Activated CD8-positive, alpha-beta T cell treated with anti-CD3 and anti-CD28 coated beads, Interleukin-2, amount 10 ng/mL, durations not matched to agents 7 days and 5 days (primary cell): ENCODE results near the gene PPP1R7. TPM values are rescaled to one million over a fixed set of nuclear protein-coding genes. Genes with fewer than 3 reads are reported as not detected.

Source experiments
- ATAC-seq: fragments of 150-1000 bp; cut with Tn5 transposase; one replicate; pipeline ENCODE4 v1.10.0; 2021; ENCODE audit warnings: moderate library complexity
- CTCF ChIA-PET: fragments of 350-600 bp; sonication (Branson Sonifier 250); formaldehyde crosslinking; loops from one replicate; lab custom pipeline; 2021; ENCODE audit warnings: antibody characterized with exemption; lab: Charles Lee
- POLR2A ChIA-PET: fragments of 350-600 bp; sonication (Branson Sonifier 250); formaldehyde crosslinking; loops from one replicate; lab custom pipeline; 2021; ENCODE audit warnings: antibody characterized with exemption; lab: Charles Lee
- DNase-seq: peaks from one replicate; pipeline ENCODE4 v3.0.0-alpha.2; 2020
- H3K27ac Mint-ChIP-seq: one replicate; pipeline ENCODE4 v1.8.0; 2021; ENCODE audit warnings: mild to moderate bottlenecking, mixed read lengths
- H3K27me3 Mint-ChIP-seq: one replicate; pipeline ENCODE4 v1.8.0; 2021; ENCODE audit warnings: low read depth, mixed read lengths
- H3K36me3 Mint-ChIP-seq: one replicate; pipeline ENCODE4 v1.8.0; 2021; ENCODE audit warnings: low read depth, mixed read lengths
- H3K4me1 Mint-ChIP-seq: one replicate; pipeline ENCODE4 v1.8.0; 2021; ENCODE audit warnings: low read depth, mixed read lengths
- H3K4me3 Mint-ChIP-seq: one replicate; pipeline ENCODE4 v1.8.0; 2021; ENCODE audit warnings: mild to moderate bottlenecking, mixed read lengths
- H3K9me3 Mint-ChIP-seq: one replicate; pipeline ENCODE4 v1.8.0; 2022; ENCODE audit warnings: mixed read lengths; ENCODE audit not compliant: insufficient read depth
- total RNA-seq, 2 experiments: library from RNA; stranded (reverse); gene quantifications; one replicate each; pipeline ENCODE4 v1.2.3, GENCODE V29; 2021

PPP1R7 gene
- total RNA-seq, 2 experiments from 2014 or later, result 90.8 to 97.2 TPM

GRCh38 chr2:241179899-241180298 is 29.6 kb downstream of the PPP1R7 start:
- CTCF ChIA-PET, result no interaction called here
- Mint-ChIP-seq H3K36me3 (peaks cover 32% of the 10 kb centered on the region), H3K4me1 (no peaks in the 10 kb centered on the region), H3K4me3 (no peak overlapping the region), H3K9me3 (no peaks in the 10 kb centered on the region), H3K27me3 (no peaks in the 10 kb centered on the region), H3K27ac (no peak overlapping the region)
- ATAC-seq, result no peak
- POLR2A ChIA-PET, result interaction anchor here (0.6 kb wide), 1 partner anchor 139 kb away, joined by 4 read pairs; no protein-coding TSS in a partner anchor
- no peak for DNase-seq

- no peak overlapping the region for H3K27ac Mint-ChIP-seq
- CTCF ChIA-PET, result no interaction called here
- H3K4me3 Mint-ChIP-seq, result no peak overlapping the region
These were observed 30.2 kb downstream of the PPP1R7 start for GRCh38 chr2:241180495-241180894.

GRCh38 chr2:241182126-241182525 is 31.9 kb downstream of the PPP1R7 start:
- ChIA-PET CTCF (no interaction called here), POLR2A (no interaction called here)
- Mint-ChIP-seq H3K9me3 (no peaks in the 10 kb centered on the region), H3K27me3 (no peaks in the 10 kb centered on the region), H3K4me1 (no peaks in the 10 kb centered on the region), H3K4me3 (no peak overlapping the region), H3K36me3 (peaks cover 19% of the 10 kb centered on the region), H3K27ac (no peak overlapping the region)
- no peak for DNase-seq
- ATAC-seq, result no peak

More at GRCh38 chr2:241180495-241180894, 30.2 kb downstream of the PPP1R7 start:
- DNase-seq (no peak), ATAC-seq (no peak)
- Mint-ChIP-seq H3K4me1 (no peaks in the 10 kb centered on the region), H3K9me3 (no peaks in the 10 kb centered on the region), H3K36me3 (peaks cover 26% of the 10 kb centered on the region), H3K27me3 (no peaks in the 10 kb centered on the region)
- POLR2A ChIA-PET, result no interaction called here

- DNase-seq (no peak), ATAC-seq (no peak)
- Mint-ChIP-seq H3K4me1 (no peaks in the 10 kb centered on the region), H3K4me3 (no peak overlapping the region), H3K9me3 (no peaks in the 10 kb centered on the region), H3K27me3 (no peaks in the 10 kb centered on the region), H3K27ac (no peak overlapping the region), H3K36me3 (peaks cover 18% of the 10 kb centered on the region)
- ChIA-PET POLR2A (no interaction called here), CTCF (no interaction called here)
These were observed 32.4 kb downstream of the PPP1R7 start for GRCh38 chr2:241182531-241183133.

GRCh38 chr2:241183221-241183620 is 33.0 kb downstream of the PPP1R7 start:
- no peak overlapping the region for H3K4me3 Mint-ChIP-seq
- no peak for ATAC-seq
- peaks cover 14% of the 10 kb centered on the region for H3K36me3 Mint-ChIP-seq
- H3K27me3 Mint-ChIP-seq, result no peaks in the 10 kb centered on the region
- DNase-seq, result no peak
- H3K9me3 Mint-ChIP-seq, result no peaks in the 10 kb centered on the region
- no peaks in the 10 kb centered on the region for H3K4me1 Mint-ChIP-seq
- POLR2A ChIA-PET, result no interaction called here
- CTCF ChIA-PET, result no interaction called here
- H3K27ac Mint-ChIP-seq, result no peak overlapping the region

- no peak for ATAC-seq
- CTCF ChIA-PET, result no interaction called here
- Mint-ChIP-seq H3K36me3 (peaks cover 6% of the 10 kb centered on the region), H3K4me3 (no peak overlapping the region), H3K27ac (no peak overlapping the region), H3K4me1 (no peaks in the 10 kb centered on the region), H3K27me3 (no peaks in the 10 kb centered on the region), H3K9me3 (no peaks in the 10 kb centered on the region)
- POLR2A ChIA-PET, result no interaction called here
- no peak for DNase-seq
These were observed 34.6 kb downstream of the PPP1R7 start for GRCh38 chr2:241184901-241185300.

- CTCF ChIA-PET, result no interaction called here
- Mint-ChIP-seq H3K36me3 (peaks cover 2% of the 10 kb centered on the region), H3K9me3 (no peaks in the 10 kb centered on the region), H3K4me3 (no peak overlapping the region), H3K27me3 (no peaks in the 10 kb centered on the region), H3K27ac (no peak overlapping the region), H3K4me1 (no peaks in the 10 kb centered on the region)
- DNase-seq, result no peak
- POLR2A ChIA-PET, result no interaction called here
- no peak for ATAC-seq
These were observed 35.7 kb downstream of the PPP1R7 start for GRCh38 chr2:241185961-241186360.

- H3K4me3 Mint-ChIP-seq, result no peak overlapping the region
- DNase-seq (no peak), ATAC-seq (no peak)
- no peaks in the 10 kb centered on the region for H3K27me3 Mint-ChIP-seq
- H3K4me1 Mint-ChIP-seq, result no peaks in the 10 kb centered on the region
- peaks cover 2% of the 10 kb centered on the region for H3K36me3 Mint-ChIP-seq
- POLR2A ChIA-PET, result no interaction called here
- H3K27ac Mint-ChIP-seq, result no peak overlapping the region
- CTCF ChIA-PET, result no interaction called here
- H3K9me3 Mint-ChIP-seq, result no peaks in the 10 kb centered on the region
These were observed 37.0 kb downstream of the PPP1R7 start for GRCh38 chr2:241187101-241187917.

- no peak for DNase-seq
- H3K4me1 Mint-ChIP-seq, result no peaks in the 10 kb centered on the region
- no peak for ATAC-seq
- H3K27ac Mint-ChIP-seq, result no peak overlapping the region
- ChIA-PET CTCF (no interaction called here), POLR2A (no interaction called here)
- no peaks in the 10 kb centered on the region for H3K27me3 Mint-ChIP-seq
- peaks cover 2% of the 10 kb centered on the region for H3K36me3 Mint-ChIP-seq
- H3K9me3 Mint-ChIP-seq, result no peaks in the 10 kb centered on the region
- H3K4me3 Mint-ChIP-seq, result no peak overlapping the region
These were observed 37.6 kb downstream of the PPP1R7 start for GRCh38 chr2:241187918-241188234.

- no peak for ATAC-seq
These were observed 38.3 kb downstream of the PPP1R7 start, which contains the start of gene ANO7 for GRCh38 chr2:241188361-241189092. Gene ANO7 (plus strand): TSS chr2:241188677. CDS start chr2:241190064, 1,387 bp downstream.

GRCh38 chr2:241189093-241189855 is 39.0 kb downstream of the PPP1R7 start:
- DNase-seq (no peak), ATAC-seq (no peak)
- Mint-ChIP-seq H3K36me3 (no peaks in the 10 kb centered on the region), H3K4me3 (no peak overlapping the region), H3K4me1 (no peaks in the 10 kb centered on the region), H3K27me3 (no peaks in the 10 kb centered on the region), H3K9me3 (no peaks in the 10 kb centered on the region), H3K27ac (no peak overlapping the region)
- POLR2A ChIA-PET, result no interaction called here
- CTCF ChIA-PET, result no interaction called here

More at GRCh38 chr2:241188361-241189092, 38.3 kb downstream of the PPP1R7 start, which contains the start of gene ANO7:
- CTCF ChIA-PET, result no interaction called here
- no peak within 1 kb of the TSS for H3K27ac Mint-ChIP-seq
- POLR2A ChIA-PET, result no interaction called here
- peaks cover 1% of the 10 kb centered on the region for H3K36me3 Mint-ChIP-seq
- no peak for DNase-seq
- H3K4me1 Mint-ChIP-seq, result no peaks in the 10 kb centered on the region
- no peaks in the 10 kb centered on the region for H3K9me3 Mint-ChIP-seq
- H3K4me3 Mint-ChIP-seq, result no peak within 1 kb of the TSS
- no peaks in the 10 kb centered on the region for H3K27me3 Mint-ChIP-seq
